ENCODE data around the gene ACBD6. TPM values are rescaled to one million over a fixed set of nuclear protein-coding genes. Genes with fewer than 3 reads are reported as not detected.

ACBD6 gene
- total and polyA plus RNA-seq, 2 experiments from 2014 or later = 36.3 to 45.8 TPM

DNA sequence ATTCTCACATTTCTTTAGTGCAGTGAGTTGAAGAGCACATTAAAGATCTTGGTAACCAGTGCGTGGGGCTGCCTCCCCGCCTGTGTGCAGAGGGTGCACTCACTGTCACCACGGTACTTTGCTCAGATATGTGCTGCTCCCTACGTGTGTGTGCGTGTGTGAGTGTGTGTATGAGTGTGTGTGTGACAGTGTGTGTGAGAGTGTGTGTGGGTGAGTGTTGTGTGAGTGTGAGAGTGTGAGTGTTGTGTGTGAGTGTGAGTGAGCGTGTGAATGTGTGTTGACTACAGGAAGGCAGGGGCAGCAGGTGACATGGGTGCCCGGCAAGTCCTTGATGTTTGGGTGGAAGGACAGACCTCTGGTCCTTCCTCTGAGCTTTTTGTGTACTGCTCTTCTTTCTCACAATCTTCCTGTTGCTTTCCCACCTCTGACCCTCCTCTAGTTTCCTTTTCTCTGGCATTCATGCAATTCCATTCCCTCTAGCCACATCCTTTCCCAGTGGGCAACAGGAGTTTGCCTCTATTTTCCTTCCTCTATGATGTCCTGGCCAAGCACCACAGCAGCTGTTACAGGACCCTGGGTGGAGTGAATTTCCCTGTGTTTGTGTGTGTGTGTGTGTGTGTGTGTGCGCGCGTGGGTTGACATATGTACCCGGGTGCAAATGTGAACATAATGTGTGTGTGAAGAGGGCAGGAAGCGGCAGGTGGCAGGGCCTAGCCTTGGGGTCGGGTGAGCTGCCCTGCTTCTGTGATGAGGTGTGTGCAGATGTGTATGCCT lies 252.5 kb downstream of the ACBD6 start:
- Histone ChIP-seq H3K9me2 (replicated peaks; ENCODE audit: insufficient read depth) (no peaks in the 10 kb centered on the region), H4K20me1 (ENCODE audit: insufficient read depth, poor library complexity, severe bottlenecking) (no peaks in the 10 kb centered on the region), H3K9me3 (ENCODE audit: low read depth) (no peaks in the 10 kb centered on the region), H3K4me2 (no peak overlapping the region), H2AFZ (no peak overlapping the region), H3K4me3 (no peak overlapping the region), H3K27ac (no peak overlapping the region), H3K4me1 (ENCODE audit: insufficient read depth) (no peaks in the 10 kb centered on the region), H3K79me2 (no peaks in the 10 kb centered on the region), H3K36me3 (replicated peaks; ENCODE audit: insufficient read depth, low read depth) (no peaks in the 10 kb centered on the region), H3K27me3 (no peaks in the 10 kb centered on the region)
- 83% methylated on average over 13 of the region's 13 CpGs for WGBS (ENCODE audit: low lambda C conversion rate, missing lambda C conversion rate)
- DNase-seq (ENCODE audit: low spot score) = no peak
- no peak for TF ChIP-seq CTCF (IDR thresholded peaks at IDR 0.05; ENCODE audit: poor library complexity)
- no peak for TF ChIP-seq EZH2phosphoT487 (IDR thresholded peaks at IDR 0.05; ENCODE audit: low read depth, severe bottlenecking, unreplicated experiment)
- no peak for TF ChIP-seq EZH2 (IDR thresholded peaks at IDR 0.05; ENCODE audit: borderline replicate concordance)

DNA sequence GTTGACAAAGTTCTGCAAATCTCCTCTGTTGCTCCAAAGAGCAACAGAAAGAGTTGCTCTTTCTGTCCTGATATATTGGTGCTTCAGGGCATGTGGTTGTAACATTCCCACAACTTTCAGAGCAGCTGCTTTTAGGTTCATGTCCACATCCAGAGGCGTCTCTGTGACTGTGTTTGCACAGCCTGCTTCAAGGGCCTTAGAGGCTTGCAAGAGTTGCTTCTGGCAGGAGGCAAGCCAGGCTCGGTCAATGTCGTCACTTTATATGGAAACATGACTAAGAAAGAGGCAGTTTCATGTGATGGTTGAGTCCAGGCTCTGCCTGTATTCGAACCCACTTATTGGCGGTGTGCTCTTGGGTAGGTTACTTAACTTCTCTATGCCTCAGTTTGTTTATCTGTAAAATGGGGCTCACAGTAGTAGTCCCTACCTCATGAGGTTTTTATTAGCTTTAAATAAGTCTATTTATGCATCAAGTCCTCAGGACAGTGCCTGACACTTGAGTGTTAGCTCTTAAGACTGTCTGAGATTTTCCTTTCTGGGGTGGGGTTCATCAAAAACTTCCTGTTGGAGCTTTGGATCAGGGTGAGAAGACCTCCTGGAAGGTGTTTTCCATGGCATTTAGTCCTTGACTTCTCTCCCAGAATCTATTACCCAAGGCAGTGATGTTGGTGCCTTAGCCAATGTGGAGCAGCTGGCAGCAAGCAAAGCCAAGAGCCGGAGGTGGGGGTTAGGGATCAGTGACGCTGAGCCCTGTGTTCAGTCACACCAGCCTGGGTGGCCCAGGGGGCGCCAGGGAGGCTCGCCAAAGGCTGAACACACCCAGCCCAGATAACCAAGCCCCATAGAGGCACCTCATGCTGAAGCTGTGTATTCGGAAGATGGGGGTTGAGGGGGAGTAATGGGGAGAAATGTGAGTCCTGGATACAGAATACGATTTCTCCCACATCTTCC lies 253.4 kb downstream of the ACBD6 start:
- Histone ChIP-seq H3K9me2 (replicated peaks; ENCODE audit: insufficient read depth) (no peaks in the 10 kb centered on the region), H3K36me3 (replicated peaks; ENCODE audit: insufficient read depth, low read depth) (no peaks in the 10 kb centered on the region), H3K9me3 (ENCODE audit: low read depth) (no peaks in the 10 kb centered on the region), H3K27me3 (peaks cover 3% of the 10 kb centered on the region), H3K79me2 (no peaks in the 10 kb centered on the region), H3K4me1 (ENCODE audit: insufficient read depth) (no peaks in the 10 kb centered on the region), H4K20me1 (ENCODE audit: insufficient read depth, poor library complexity, severe bottlenecking) (no peaks in the 10 kb centered on the region), H2AFZ (no peak overlapping the region), H3K27ac (no peak overlapping the region), H3K4me2 (no peak overlapping the region), H3K4me3 (no peak overlapping the region)
- no peak for DNase-seq (ENCODE audit: low spot score)
- TF ChIP-seq EZH2phosphoT487 (IDR thresholded peaks at IDR 0.05; ENCODE audit: low read depth, severe bottlenecking, unreplicated experiment) (no peak), CTCF (IDR thresholded peaks at IDR 0.05; ENCODE audit: poor library complexity) (no peak), EZH2 (IDR thresholded peaks at IDR 0.05; ENCODE audit: borderline replicate concordance) (no peak)
- WGBS (ENCODE audit: low lambda C conversion rate, missing lambda C conversion rate) = 67% methylated on average over 11 of the region's 11 CpGs

GRCh38 chr1:180248176-180248575 lies 254.2 kb downstream of the ACBD6 start:
- Histone ChIP-seq H3K36me3 (replicated peaks; ENCODE audit: insufficient read depth, low read depth) (no peaks in the 10 kb centered on the region), H3K4me3 (no peak overlapping the region), H3K27ac (no peak overlapping the region), H3K9me3 (ENCODE audit: low read depth) (no peaks in the 10 kb centered on the region), H3K4me1 (ENCODE audit: insufficient read depth) (no peaks in the 10 kb centered on the region), H2AFZ (no peak overlapping the region), H3K9me2 (replicated peaks; ENCODE audit: insufficient read depth) (no peaks in the 10 kb centered on the region), H4K20me1 (ENCODE audit: insufficient read depth, poor library complexity, severe bottlenecking) (no peaks in the 10 kb centered on the region), H3K27me3 (peaks cover 4% of the 10 kb centered on the region), H3K79me2 (no peaks in the 10 kb centered on the region), H3K4me2 (no peak overlapping the region)
- TF ChIP-seq EZH2phosphoT487 (IDR thresholded peaks at IDR 0.05; ENCODE audit: low read depth, severe bottlenecking, unreplicated experiment) (no peak), EZH2 (IDR thresholded peaks at IDR 0.05; ENCODE audit: borderline replicate concordance) (no peak), CTCF (IDR thresholded peaks at IDR 0.05; ENCODE audit: poor library complexity) (no peak)
- DNase-seq (ENCODE audit: low spot score) = no peak
- 95% methylated on average over 7 of the region's 7 CpGs for WGBS (ENCODE audit: low lambda C conversion rate, missing lambda C conversion rate)

Data from hepatocyte (in vitro differentiated cells).